Muscle layer of duodenum (tissue), 2 donors: Measurements from ENCODE around the gene SMIM34.
"Not testable (repeated sequence)": the region's sequence is repeated elsewhere in the genome, so short reads cannot be mapped to it uniquely, and the experiment has no call there.

Source experiments
- H3K27ac ChIP-seq: one replicate; pipeline ENCODE4 v1.7.0; 2013; ENCODE audit warnings: mild to moderate bottlenecking, low read length
- H3K27me3 ChIP-seq: one replicate; pipeline ENCODE4 v1.7.0; 2013; ENCODE audit warnings: low read depth, mild to moderate bottlenecking, control low read depth, low read length
- H3K36me3 ChIP-seq, 2 donors: one replicate each; pipeline ENCODE4 v1.7.0; 2013; ENCODE audit warnings: low read length in 2 of 2, control low read depth in 1 of 2, mild to moderate bottlenecking in 1 of 2; ENCODE audit not compliant: insufficient read depth in 2 of 2, control insufficient read depth in 1 of 2
- H3K4me1 ChIP-seq, 2 donors: one replicate each; pipeline ENCODE4 v1.7.0; 2013; ENCODE audit warnings: low read length in 2 of 2, mild to moderate bottlenecking in 2 of 2, control low read depth in 1 of 2, moderate library complexity in 1 of 2; ENCODE audit not compliant: insufficient read depth in 2 of 2, control insufficient read depth in 1 of 2
- H3K4me3 ChIP-seq, 2 donors: one replicate each; pipeline ENCODE4 v1.7.0; 2013; ENCODE audit warnings: low read length in 2 of 2, low read depth in 1 of 2, mild to moderate bottlenecking in 1 of 2
- H3K9me3 ChIP-seq, 2 donors: one replicate each; pipeline ENCODE4 v1.7.0; 2013; ENCODE audit warnings: low read length in 2 of 2, control low read depth in 1 of 2, mild to moderate bottlenecking in 1 of 2; ENCODE audit not compliant: control insufficient read depth in 1 of 2
- donor health status: healthy.

SMIM34 gene, protein sequence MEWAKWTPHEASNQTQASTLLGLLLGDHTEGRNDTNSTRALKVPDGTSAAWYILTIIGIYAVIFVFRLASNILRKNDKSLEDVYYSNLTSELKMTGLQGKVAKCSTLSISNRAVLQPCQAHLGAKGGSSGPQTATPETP

DNA sequence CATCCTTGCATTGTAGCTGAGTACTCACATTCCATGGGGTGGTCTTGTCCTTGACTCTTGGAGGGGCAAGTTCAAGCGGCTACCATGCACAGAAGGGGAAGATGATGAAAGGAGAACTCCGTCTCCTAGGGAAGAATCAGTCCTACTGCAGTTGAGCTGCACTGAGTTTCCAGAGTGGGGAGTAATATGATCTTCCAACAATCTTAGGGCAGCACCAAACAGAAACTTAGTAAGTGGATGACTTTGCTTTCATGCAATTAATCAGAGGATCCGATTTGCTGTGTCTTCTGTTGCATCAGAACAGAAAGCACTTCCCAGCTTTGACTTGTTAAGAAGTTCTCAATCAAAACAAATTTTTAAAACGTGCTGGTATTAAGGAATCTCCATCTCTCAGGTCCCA, at the start of gene SMIM34:
SMIM34 (minus strand) TSS at position 147 of the 400 bp plus-strand sequence; CDS start at position 35, 112 bp downstream.
- H3K27ac ChIP-seq, H3K9me3 ChIP-seq, H3K4me1 ChIP-seq, H3K4me3 ChIP-seq, H3K36me3 ChIP-seq, H3K27me3 ChIP-seq: not testable (repeated sequence)

DNA sequence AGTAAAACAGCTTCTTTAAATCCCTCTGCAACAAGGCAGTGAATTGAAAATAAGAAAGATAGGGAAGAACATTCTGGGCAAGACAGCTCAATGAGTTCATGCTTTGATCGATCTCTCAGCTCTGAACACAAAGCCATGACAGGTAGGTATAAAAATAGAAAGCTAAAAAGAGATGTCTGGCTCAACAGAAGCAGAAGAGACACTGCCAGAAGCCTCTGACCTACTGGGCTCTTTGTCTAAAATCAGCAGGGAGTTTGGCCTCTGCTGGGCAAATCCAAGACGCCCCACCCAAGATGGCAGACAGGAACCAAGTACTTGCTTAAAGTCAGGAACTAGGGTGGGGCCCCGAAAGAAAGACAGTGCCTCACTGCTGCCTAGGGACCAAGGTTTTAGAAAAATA, 43.6 kb upstream of the SMIM34 start:
- H3K9me3 ChIP-seq, H3K27me3 ChIP-seq, H3K36me3 ChIP-seq, H3K4me3 ChIP-seq, H3K27ac ChIP-seq, H3K4me1 ChIP-seq: not testable (repeated sequence)

DNA sequence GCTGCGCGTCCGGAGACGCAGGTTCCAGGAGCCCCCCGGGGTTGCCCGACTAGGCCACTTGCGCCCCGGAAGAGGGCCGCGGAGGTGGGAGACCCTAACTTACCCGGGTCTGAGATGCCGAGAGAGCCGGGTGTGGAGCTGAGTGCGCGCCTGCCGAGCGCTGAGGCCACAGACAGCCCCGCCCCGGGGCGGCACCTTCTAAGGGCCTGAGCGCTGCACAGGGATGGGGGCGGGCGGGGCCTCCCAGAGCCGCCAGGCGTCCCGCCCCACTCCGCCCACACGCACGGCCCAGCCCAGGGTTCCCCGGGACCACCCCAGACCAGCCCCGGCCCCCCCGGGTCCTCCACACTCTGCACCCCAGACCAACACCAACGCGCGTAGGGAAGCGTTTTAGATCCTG, 35.7 kb upstream of the SMIM34 start:
- not testable (repeated sequence) for H3K9me3 ChIP-seq, H3K36me3 ChIP-seq, H3K4me3 ChIP-seq, H3K4me1 ChIP-seq, H3K27me3 ChIP-seq, H3K27ac ChIP-seq

DNA sequence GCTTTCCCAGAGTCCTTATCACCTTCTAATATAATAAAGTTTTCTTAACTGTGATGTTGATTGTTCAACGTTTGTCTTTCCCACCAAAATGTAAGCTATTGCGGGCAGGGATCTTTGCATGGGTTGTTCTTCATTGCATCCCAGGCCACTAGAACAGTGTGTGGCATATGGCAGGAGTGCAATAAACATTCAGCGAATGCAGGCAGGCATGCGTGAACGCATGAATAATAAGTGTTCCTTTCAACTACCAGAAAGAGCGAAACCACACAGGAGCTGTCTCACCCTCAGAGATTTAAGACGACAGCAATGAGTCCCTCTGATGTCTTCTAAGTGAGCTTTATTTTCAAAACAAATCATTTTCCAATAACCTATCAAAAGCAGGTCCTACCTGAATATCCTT, 34.5 kb upstream of the SMIM34 start:
- H3K4me1 ChIP-seq, H3K27ac ChIP-seq, H3K9me3 ChIP-seq, H3K4me3 ChIP-seq, H3K36me3 ChIP-seq, H3K27me3 ChIP-seq: not testable (repeated sequence)

DNA sequence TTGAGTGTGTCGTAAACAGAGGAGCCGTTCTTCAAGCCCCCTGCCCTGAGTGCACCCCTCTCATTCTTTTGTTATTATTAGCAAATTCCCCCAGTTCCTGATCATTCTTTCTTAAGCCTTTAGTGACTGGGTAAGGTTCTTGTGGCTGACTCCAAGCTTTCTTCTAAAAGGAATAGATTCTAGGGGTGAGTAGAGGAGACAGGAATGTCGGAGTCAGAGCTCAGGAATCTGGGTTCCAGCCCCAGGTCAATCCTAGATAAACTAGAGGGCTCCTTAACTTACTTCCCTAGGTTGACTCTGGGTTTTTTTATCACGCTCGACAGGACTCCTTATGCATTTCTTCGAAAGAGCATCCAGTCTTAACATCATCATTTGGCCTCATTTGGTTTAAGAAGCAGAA, 32.4 kb upstream of the SMIM34 start:
- not testable (repeated sequence) for H3K27me3 ChIP-seq, H3K27ac ChIP-seq, H3K4me3 ChIP-seq, H3K4me1 ChIP-seq, H3K36me3 ChIP-seq, H3K9me3 ChIP-seq

DNA sequence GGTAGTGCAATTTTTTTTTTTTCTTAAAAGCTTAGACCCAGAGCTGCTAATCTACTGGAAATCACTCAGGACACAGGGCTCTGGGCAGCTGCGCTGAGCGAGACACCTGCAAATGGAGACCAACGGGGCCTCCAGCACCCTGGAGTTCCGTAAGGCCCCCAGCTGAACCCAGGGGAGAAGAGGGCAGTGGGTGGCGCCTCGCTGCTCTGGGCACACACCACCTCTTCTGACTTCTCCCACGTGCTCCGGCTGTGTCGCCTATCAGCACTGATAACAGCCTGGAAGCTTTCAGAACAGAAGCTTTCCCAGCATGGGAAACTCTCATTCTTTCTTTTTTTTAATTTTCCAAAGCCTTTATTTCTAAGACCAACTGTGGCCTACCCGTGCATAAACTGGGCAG, 31.9 kb upstream of the SMIM34 start:
- H3K4me1 ChIP-seq, H3K27ac ChIP-seq, H3K36me3 ChIP-seq, H3K27me3 ChIP-seq, H3K9me3 ChIP-seq, H3K4me3 ChIP-seq: not testable (repeated sequence)

DNA sequence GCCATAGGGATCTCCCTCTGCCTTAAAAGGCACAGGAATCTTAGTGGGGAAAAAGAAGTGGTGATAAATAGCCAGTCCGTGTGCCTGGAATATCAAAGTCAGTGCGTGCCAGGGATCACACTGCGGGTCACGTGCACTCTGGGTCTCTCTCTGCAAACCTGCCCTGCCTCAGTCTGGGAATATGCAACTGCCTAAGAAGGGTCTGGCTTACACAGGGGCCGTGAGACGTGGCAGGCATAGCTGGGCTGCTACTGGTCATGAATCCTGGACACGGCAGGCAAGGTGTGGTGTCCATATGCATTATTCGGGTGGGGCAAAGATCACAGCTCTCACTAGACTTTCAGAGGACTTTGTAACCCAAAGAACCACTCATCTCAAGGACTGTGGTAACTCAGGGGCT, 23.3 kb upstream of the SMIM34 start:
- H3K9me3 ChIP-seq, H3K27ac ChIP-seq, H3K27me3 ChIP-seq, H3K36me3 ChIP-seq, H3K4me3 ChIP-seq, H3K4me1 ChIP-seq: not testable (repeated sequence)

DNA sequence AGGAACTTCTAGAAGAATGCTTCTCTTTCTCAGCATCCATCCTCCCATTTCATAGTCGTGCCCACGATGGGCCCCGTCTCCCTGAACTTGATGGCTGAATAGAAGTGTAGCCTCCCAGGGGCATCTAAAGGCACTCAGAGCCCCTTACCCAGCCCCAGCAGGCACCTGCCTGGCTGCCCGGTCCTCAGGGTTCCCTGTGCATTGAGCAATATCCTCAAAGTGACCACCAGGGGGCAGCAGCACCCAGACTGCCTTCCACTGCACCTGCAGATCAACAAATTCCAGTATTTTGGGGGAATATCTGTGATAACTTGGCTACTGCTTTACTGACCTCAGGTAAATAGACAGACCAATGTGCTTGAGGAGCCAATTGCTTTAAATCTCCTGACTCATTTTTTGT, 19.7 kb upstream of the SMIM34 start:
- not testable (repeated sequence) for H3K4me3 ChIP-seq, H3K27me3 ChIP-seq, H3K4me1 ChIP-seq, H3K36me3 ChIP-seq, H3K27ac ChIP-seq, H3K9me3 ChIP-seq

DNA sequence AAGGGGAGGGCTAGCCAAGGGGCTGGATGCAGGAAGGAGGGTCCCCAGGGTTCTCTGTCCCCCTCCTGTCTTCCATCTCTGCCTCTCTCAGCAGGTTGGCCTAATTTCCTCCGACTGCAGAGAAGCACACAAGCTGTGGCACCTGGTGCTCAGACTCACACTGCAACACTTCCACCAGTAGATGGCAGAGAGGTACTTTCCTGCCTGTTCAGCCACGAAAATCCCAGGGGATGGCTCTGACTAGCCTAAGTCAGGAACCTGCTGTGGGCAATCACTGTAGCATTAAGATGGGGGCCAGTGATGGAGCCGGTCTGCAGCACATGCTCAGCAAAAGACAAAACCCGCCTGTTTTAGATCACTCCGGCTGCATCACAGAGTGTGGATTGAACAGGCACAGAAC, 6.0 kb upstream of the SMIM34 start:
- not testable (repeated sequence) for H3K36me3 ChIP-seq, H3K27ac ChIP-seq, H3K27me3 ChIP-seq

DNA sequence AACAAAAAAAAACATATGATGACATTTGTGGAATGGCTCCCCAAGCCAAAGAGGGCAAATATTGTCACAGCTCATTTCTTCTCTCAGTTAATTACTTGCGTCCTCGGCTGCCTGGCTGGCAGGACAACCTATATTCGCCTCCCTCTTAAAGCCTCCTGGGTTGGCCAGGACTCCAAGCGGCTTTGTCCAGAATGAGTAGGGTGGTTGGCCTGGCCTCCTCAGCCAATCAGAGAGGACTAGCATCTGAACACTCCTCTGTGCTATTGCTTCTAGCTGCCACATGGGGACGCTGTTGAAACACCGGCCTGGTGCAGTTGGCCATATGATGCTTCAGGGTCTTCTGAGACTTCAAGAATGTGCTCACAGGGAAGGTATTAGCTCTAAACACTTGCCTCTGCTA, 4.7 kb upstream of the SMIM34 start:
- not testable (repeated sequence) for H3K36me3 ChIP-seq, H3K27ac ChIP-seq, H3K27me3 ChIP-seq, H3K4me1 ChIP-seq, H3K4me3 ChIP-seq, H3K9me3 ChIP-seq

More for the DNA sequence above, 6.0 kb upstream of the SMIM34 start:
- not testable (repeated sequence) for H3K4me3 ChIP-seq, H3K9me3 ChIP-seq, H3K4me1 ChIP-seq

DNA sequence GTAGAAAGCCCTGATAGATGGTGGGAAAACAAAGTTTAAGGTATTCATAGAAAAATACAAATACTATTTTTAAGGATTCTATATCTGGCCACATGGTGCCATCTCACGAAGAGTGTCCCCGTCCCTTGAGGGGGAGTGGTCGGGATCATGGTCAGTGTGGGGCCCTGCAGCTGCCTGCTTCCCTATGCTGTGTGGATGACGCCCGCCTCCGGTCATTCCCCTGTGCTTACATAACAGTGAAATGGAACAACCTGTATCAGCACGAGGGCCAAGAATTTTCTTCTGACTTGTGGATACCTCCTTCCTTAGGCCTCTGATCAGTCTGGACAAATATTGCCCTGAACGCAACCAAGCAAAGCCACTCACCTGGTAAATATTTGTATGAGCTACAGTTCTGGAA, 3.6 kb upstream of the SMIM34 start:
- not testable (repeated sequence) for H3K4me1 ChIP-seq, H3K9me3 ChIP-seq, H3K36me3 ChIP-seq, H3K4me3 ChIP-seq, H3K27ac ChIP-seq, H3K27me3 ChIP-seq

DNA sequence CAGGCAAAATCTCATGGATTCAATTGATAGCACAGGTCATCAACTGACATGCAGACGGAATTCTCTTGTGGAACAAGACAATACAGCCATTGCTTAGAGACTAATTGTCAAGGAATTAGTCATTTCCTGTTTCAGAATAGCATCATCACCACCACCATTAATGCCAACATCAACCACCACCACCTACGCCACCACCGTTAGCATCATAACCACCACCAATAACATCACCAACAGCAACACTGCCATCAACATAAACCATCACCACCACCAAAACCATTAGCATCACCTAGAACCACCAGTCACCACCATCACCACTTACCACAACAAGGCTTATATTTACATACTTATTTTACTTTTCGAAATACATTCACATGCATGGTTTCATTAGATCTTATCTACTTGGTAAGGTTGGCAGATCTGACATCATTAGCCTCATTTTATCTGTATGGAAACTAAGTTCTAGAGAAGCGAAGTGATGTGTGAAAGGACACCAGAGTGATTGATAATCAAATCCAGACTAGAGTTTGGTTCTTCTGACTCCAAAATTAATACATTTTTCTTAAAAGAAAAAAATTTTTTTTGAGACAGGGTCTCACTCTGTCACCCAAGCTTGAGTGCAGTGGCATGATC, 6.2 kb downstream of the SMIM34 start:
- H3K4me1 ChIP-seq, H3K27ac ChIP-seq, H3K27me3 ChIP-seq: not testable (repeated sequence)

More for the DNA sequence above, 6.2 kb downstream of the SMIM34 start:
- H3K9me3 ChIP-seq, H3K36me3 ChIP-seq, H3K4me3 ChIP-seq: not testable (repeated sequence)
